SK-N-SH treated with all-trans-retinoic acid at 6 μM for 48 hours (cell line): ENCODE measurements around the gene CSTF3.

ENCODE experiments used
- ATAC-seq: fragments of 200-7000 bp; cut with Tn5 transposase; 3 replicates; pipeline ENCODE4 v1.9.1; 2020; ENCODE audit warnings: mild to moderate bottlenecking, moderate library complexity
- ARNTL ChIP-seq: fragments of 450-650 bp; formaldehyde crosslinking; IDR thresholded peaks from 2 replicates; pipeline ENCODE4 v1.5.0; 2020; ENCODE audit warnings: low read depth, mild to moderate bottlenecking, moderate library complexity, borderline replicate concordance
- BACH2 ChIP-seq: fragments of 250-450 bp; sonication (Bioruptor Pico); IDR thresholded peaks from 2 replicates; pipeline ENCODE4 v1.9.0; 2021; ENCODE audit warnings: mild to moderate bottlenecking, borderline replicate concordance
- CREB5 ChIP-seq: fragments of 250-450 bp; sonication (Bioruptor Pico); IDR thresholded peaks from 2 replicates; pipeline ENCODE4 v1.5.1; 2020; ENCODE audit warnings: low read depth, mild to moderate bottlenecking, moderate library complexity
- CSDC2 ChIP-seq: fragments of 250-450 bp; sonication (Bioruptor Pico); IDR thresholded peaks from 2 replicates; pipeline ENCODE4 v1.5.0; 2020; ENCODE audit warnings: mild to moderate bottlenecking, moderate library complexity
- CSRNP3 ChIP-seq: fragments of 250-450 bp; sonication (Bioruptor Pico); IDR thresholded peaks from 2 replicates; pipeline ENCODE4 v1.5.1; 2021; ENCODE audit warnings: mild to moderate bottlenecking, moderate library complexity
- ESRRG ChIP-seq: fragments of 250-450 bp; sonication (Bioruptor Pico); IDR thresholded peaks from 2 replicates; pipeline ENCODE4 v1.6.1; 2021; ENCODE audit warnings: mild to moderate bottlenecking
- ISL1 ChIP-seq: fragments of 250-450 bp; sonication (Bioruptor Pico); IDR thresholded peaks from 2 replicates; pipeline ENCODE4 v2.1.2; 2022; ENCODE audit warnings: mild to moderate bottlenecking, moderate library complexity
- OSR1 ChIP-seq: fragments of 250-450 bp; sonication (Bioruptor Pico); IDR thresholded peaks from 2 replicates; pipeline ENCODE4 v1.8.0; 2022; ENCODE audit warnings: moderate library complexity, mild to moderate bottlenecking, inconsistent platforms
- PATZ1 ChIP-seq: fragments of 250-450 bp; sonication (Bioruptor Pico); IDR thresholded peaks from 2 replicates; pipeline ENCODE4 v1.8.0; 2020; ENCODE audit warnings: mild to moderate bottlenecking, moderate library complexity, borderline replicate concordance
- POU6F1 ChIP-seq: fragments of 250-450 bp; sonication (Bioruptor Pico); IDR thresholded peaks from 2 replicates; pipeline ENCODE4 v1.8.0; 2021; ENCODE audit warnings: low read depth, mild to moderate bottlenecking, moderate library complexity, borderline replicate concordance
- PPARA ChIP-seq: fragments of 250-450 bp; sonication (Bioruptor Pico); IDR thresholded peaks from 2 replicates; pipeline ENCODE4 v1.5.0; 2020; ENCODE audit warnings: mild to moderate bottlenecking, borderline replicate concordance
- SNAI2 ChIP-seq: fragments of 250-450 bp; sonication (Bioruptor Pico); IDR thresholded peaks from 2 replicates; pipeline ENCODE4 v1.5.0; 2020; ENCODE audit warnings: mild to moderate bottlenecking, moderate library complexity
- TCF4 ChIP-seq: fragments of 250-450 bp; sonication (Bioruptor Pico); IDR thresholded peaks from 2 replicates; pipeline ENCODE4 v1.8.0; 2021; ENCODE audit warnings: mild to moderate bottlenecking, moderate library complexity, borderline replicate concordance
- TSHZ2 ChIP-seq: fragments of 250-450 bp; sonication (Bioruptor Pico); IDR thresholded peaks from 2 replicates; pipeline ENCODE4 v1.5.0; 2020; ENCODE audit warnings: mild to moderate bottlenecking, moderate library complexity
- ZC3H10 ChIP-seq: fragments of 250-450 bp; sonication (Bioruptor Pico); IDR thresholded peaks from 2 replicates; pipeline ENCODE4 v1.5.1; 2021; ENCODE audit warnings: mild to moderate bottlenecking, moderate library complexity
- ZFP3 ChIP-seq: fragments of 250-450 bp; sonication (Bioruptor Pico); IDR thresholded peaks from 2 replicates; pipeline ENCODE4 v1.5.0; 2020; ENCODE audit warnings: mild to moderate bottlenecking, moderate library complexity
- ZFP30 ChIP-seq: fragments of 450-650 bp; formaldehyde crosslinking; IDR thresholded peaks from 2 replicates; pipeline ENCODE4 v1.5.0; 2022; ENCODE audit warnings: mild to moderate bottlenecking, moderate library complexity
- ZNF565 ChIP-seq: fragments of 450-650 bp; formaldehyde crosslinking; conservative IDR thresholded peaks from 2 replicates; pipeline ENCODE4 v1.5.0; 2020; ENCODE audit warnings: low read depth, mild to moderate bottlenecking, moderate library complexity
- ZNF70 ChIP-seq: fragments of 450-650 bp; formaldehyde crosslinking; IDR thresholded peaks from 2 replicates; pipeline ENCODE4 v1.5.0; 2020; ENCODE audit warnings: mild to moderate bottlenecking, moderate library complexity
- ZNF8 ChIP-seq: fragments of 450-650 bp; formaldehyde crosslinking; IDR thresholded peaks from 2 replicates; pipeline ENCODE4 v1.5.0; 2020; ENCODE audit warnings: mild to moderate bottlenecking, moderate library complexity

The CSTF3 gene

GRCh38 chr11:33045551-33046255 lies 115.6 kb downstream of the CSTF3 start:
- ATAC-seq, result no peak
- TF ChIP-seq ZNF8 (no peak), ARNTL (CRISPR knock-in tag) (no peak), POU6F1 (CRISPR knock-in tag) (no peak)
- TF ChIP-seq, all 23 proteins: peak for 0

GRCh38 chr11:33044285-33044756 lies 117.0 kb downstream of the CSTF3 start:
- no peak for TF ChIP-seq OSR1 (CRISPR knock-in tag)
- 0 out of 2 replicates have a peak, but pooled peaks have one; percentile 29 for TF ChIP-seq ISL1 (CRISPR knock-in tag)
- no peak for ATAC-seq

- no peak for ATAC-seq
- TF ChIP-seq TSHZ2 (no peak), POU6F1 (CRISPR knock-in tag) (no peak), CREB5 (no peak), ZNF565 (no peak), OSR1 (CRISPR knock-in tag) (no peak)
These were observed 118.0 kb downstream of the CSTF3 start for GRCh38 chr11:33043221-33043830.

- no peak for ATAC-seq
- no peak for TF ChIP-seq PATZ1 (CRISPR knock-in tag)
- no peak for TF ChIP-seq ESRRG
- TF ChIP-seq ZC3H10, result no peak
- TF ChIP-seq ZNF8, result no peak
- TF ChIP-seq ZFP3, result no peak
- no peak for TF ChIP-seq BACH2 (CRISPR knock-in tag)
- no peak for TF ChIP-seq ARNTL (CRISPR knock-in tag)
- TF ChIP-seq ZFP30 (CRISPR knock-in tag), result no peak
- no peak for TF ChIP-seq TSHZ2
- no peak for TF ChIP-seq TCF4 (CRISPR knock-in tag)
- no peak for TF ChIP-seq ZNF565
- no peak for TF ChIP-seq CSDC2 (CRISPR knock-in tag)
- no peak for TF ChIP-seq SNAI2
- TF ChIP-seq PPARA (CRISPR knock-in tag), result no peak
- TF ChIP-seq ISL1 (CRISPR knock-in tag), result no peak
- no peak for TF ChIP-seq ZNF70 (CRISPR knock-in tag)
- no peak for TF ChIP-seq CSRNP3
These were observed 120.3 kb downstream of the CSTF3 start for GRCh38 chr11:33040862-33041453.
